ENCODE measurements around the gene LEO1.
"Not testable (repeated sequence)": the region's sequence is repeated elsewhere in the genome, so short reads cannot be mapped to it uniquely, and the experiment has no call there.

Gene LEO1

GRCh38 chr15:52003089-52003488 lies 31.5 kb upstream of the LEO1 start:
- not testable (repeated sequence) for H3K27me3 ChIP-seq (ENCODE audit: control insufficient read depth, insufficient read depth, low read length, poor library complexity, severe bottlenecking); H3K9me3 ChIP-seq (ENCODE audit: control insufficient read depth, low read length); H3K36me3 ChIP-seq (ENCODE audit: control insufficient read depth, insufficient read depth, low read length); H3K4me1 ChIP-seq (ENCODE audit: control insufficient read depth, insufficient read depth, low read length); H3K27ac ChIP-seq (ENCODE audit: insufficient read depth, low read depth, low read length, poor library complexity, severe bottlenecking); H3K4me3 ChIP-seq (ENCODE audit: insufficient read depth, low read depth, low read length)
- WGBS, 2 experiments = 92 to 100% methylated on average over 5 to 6 of the region's 7 CpGs

GRCh38 chr15:52002351-52002750 lies 30.8 kb upstream of the LEO1 start:
- 93 to 95% methylated on average over 2 of the region's 2 CpGs for WGBS, 2 experiments
- Histone ChIP-seq H3K4me3 (ENCODE audit: insufficient read depth, low read depth, low read length) (no peak overlapping the region), H3K27ac (ENCODE audit: insufficient read depth, low read depth, low read length, poor library complexity, severe bottlenecking) (no peak overlapping the region), H3K9me3 (ENCODE audit: control insufficient read depth, low read length) (no peaks in the 10 kb centered on the region), H3K36me3 (ENCODE audit: control insufficient read depth, insufficient read depth, low read length) (no peaks in the 10 kb centered on the region), H3K27me3 (ENCODE audit: control insufficient read depth, insufficient read depth, low read length, poor library complexity, severe bottlenecking) (no peaks in the 10 kb centered on the region), H3K4me1 (ENCODE audit: control insufficient read depth, insufficient read depth, low read length) (no peaks in the 10 kb centered on the region)

DNA sequence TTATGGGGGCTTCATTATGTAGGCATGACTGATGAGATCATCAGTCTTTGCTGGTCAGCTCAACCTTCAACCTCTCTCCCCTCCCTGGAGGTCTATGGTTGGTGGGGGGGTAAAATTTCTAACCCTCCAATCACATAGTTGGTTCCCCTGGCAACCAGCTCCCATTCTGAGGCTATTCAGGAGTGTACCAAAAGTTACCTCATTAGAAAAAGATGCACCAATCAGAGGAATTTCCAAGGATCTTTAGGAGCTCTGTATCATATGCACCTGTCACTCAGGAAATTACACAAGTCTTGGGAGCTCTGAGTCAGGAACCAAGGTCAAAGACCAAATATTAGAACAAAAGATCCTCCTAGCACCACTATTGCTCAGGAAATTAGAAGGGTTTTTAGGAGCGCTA lies 21.4 kb upstream of the LEO1 start:
- Histone ChIP-seq H3K4me1 (ENCODE audit: control insufficient read depth, insufficient read depth, low read length) (no peaks in the 10 kb centered on the region), H3K27ac (ENCODE audit: insufficient read depth, low read depth, low read length, poor library complexity, severe bottlenecking) (no peak overlapping the region), H3K36me3 (ENCODE audit: control insufficient read depth, insufficient read depth, low read length) (no peaks in the 10 kb centered on the region), H3K4me3 (ENCODE audit: insufficient read depth, low read depth, low read length) (no peak overlapping the region), H3K9me3 (ENCODE audit: control insufficient read depth, low read length) (no peaks in the 10 kb centered on the region), H3K27me3 (ENCODE audit: control insufficient read depth, insufficient read depth, low read length, poor library complexity, severe bottlenecking) (no peaks in the 10 kb centered on the region)
- 100% methylated on average over 1 of the region's 1 CpG for WGBS, 2 experiments

DNA sequence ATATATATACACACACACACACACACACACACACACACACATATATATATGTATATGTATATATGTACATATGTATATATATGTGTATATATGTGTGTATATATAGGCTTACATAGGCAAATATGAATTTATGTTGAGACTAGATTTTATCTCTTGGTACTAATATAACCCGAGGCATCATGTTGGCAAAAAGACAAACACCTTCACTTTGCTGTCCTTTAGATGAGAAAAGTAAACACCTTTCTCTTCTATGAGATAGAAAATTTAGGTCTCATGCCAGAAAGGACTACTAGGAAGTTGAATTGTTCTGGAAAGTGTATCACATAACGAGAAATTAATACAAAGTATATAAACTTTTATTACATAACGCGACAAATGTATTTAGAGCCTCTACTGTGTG lies 19.6 kb upstream of the LEO1 start:
- 94 to 100% methylated on average over 2 to 3 of the region's 4 CpGs for WGBS, 2 experiments
- Histone ChIP-seq H3K36me3 (ENCODE audit: control insufficient read depth, insufficient read depth, low read length) (no peaks in the 10 kb centered on the region), H3K27me3 (ENCODE audit: control insufficient read depth, insufficient read depth, low read length, poor library complexity, severe bottlenecking) (no peaks in the 10 kb centered on the region), H3K4me1 (ENCODE audit: control insufficient read depth, insufficient read depth, low read length) (no peaks in the 10 kb centered on the region), H3K9me3 (ENCODE audit: control insufficient read depth, low read length) (no peaks in the 10 kb centered on the region), H3K4me3 (ENCODE audit: insufficient read depth, low read depth, low read length) (no peak overlapping the region), H3K27ac (ENCODE audit: insufficient read depth, low read depth, low read length, poor library complexity, severe bottlenecking) (no peak overlapping the region)

DNA sequence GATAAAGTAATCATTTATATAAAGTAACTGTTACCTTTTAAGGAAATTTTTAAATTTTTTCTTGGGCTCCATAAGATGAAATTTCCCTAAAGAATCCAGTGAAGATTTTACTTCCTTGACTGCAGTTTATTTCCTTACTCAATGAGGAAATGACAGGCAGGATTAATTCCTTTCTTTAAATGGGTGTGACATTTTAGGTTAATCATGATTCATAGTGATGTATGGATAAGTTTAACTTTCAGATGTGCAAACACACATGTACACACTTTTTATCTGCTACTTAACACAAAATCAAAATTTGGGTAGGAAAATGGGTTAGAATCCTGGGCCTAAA lies 11.2 kb upstream of the LEO1 start:
- no peak overlapping the region for H3K4me3 ChIP-seq (ENCODE audit: insufficient read depth, low read depth, low read length)
- no peaks in the 10 kb centered on the region for H3K36me3 ChIP-seq (ENCODE audit: control insufficient read depth, insufficient read depth, low read length)
- no peaks in the 10 kb centered on the region for H3K27me3 ChIP-seq (ENCODE audit: control insufficient read depth, insufficient read depth, low read length, poor library complexity, severe bottlenecking)
- H3K27ac ChIP-seq (ENCODE audit: insufficient read depth, low read depth, low read length, poor library complexity, severe bottlenecking) = no peak overlapping the region
- peaks cover 4% of the 10 kb centered on the region for H3K4me1 ChIP-seq (ENCODE audit: control insufficient read depth, insufficient read depth, low read length)
- no peaks in the 10 kb centered on the region for H3K9me3 ChIP-seq (ENCODE audit: control insufficient read depth, low read length)

GRCh38 chr15:51982013-51982769 lies 10.6 kb upstream of the LEO1 start:
- H3K27ac ChIP-seq (ENCODE audit: insufficient read depth, low read depth, low read length, poor library complexity, severe bottlenecking) = no peak overlapping the region
- H3K9me3 ChIP-seq (ENCODE audit: control insufficient read depth, low read length) = no peaks in the 10 kb centered on the region
- peaks cover 4% of the 10 kb centered on the region for H3K4me1 ChIP-seq (ENCODE audit: control insufficient read depth, insufficient read depth, low read length)
- H3K4me3 ChIP-seq (ENCODE audit: insufficient read depth, low read depth, low read length) = no peak overlapping the region
- H3K36me3 ChIP-seq (ENCODE audit: control insufficient read depth, insufficient read depth, low read length) = no peaks in the 10 kb centered on the region
- no peaks in the 10 kb centered on the region for H3K27me3 ChIP-seq (ENCODE audit: control insufficient read depth, insufficient read depth, low read length, poor library complexity, severe bottlenecking)
- WGBS, 2 experiments = 79 to 87% methylated on average over 6 of the region's 7 CpGs

- peaks cover 4% of the 10 kb centered on the region for H3K4me1 ChIP-seq (ENCODE audit: control insufficient read depth, insufficient read depth, low read length)
- no peak overlapping the region for H3K27ac ChIP-seq (ENCODE audit: insufficient read depth, low read depth, low read length, poor library complexity, severe bottlenecking)
- no peaks in the 10 kb centered on the region for H3K9me3 ChIP-seq (ENCODE audit: control insufficient read depth, low read length)
- H3K36me3 ChIP-seq (ENCODE audit: control insufficient read depth, insufficient read depth, low read length) = no peaks in the 10 kb centered on the region
- no peak overlapping the region for H3K4me3 ChIP-seq (ENCODE audit: insufficient read depth, low read depth, low read length)
- WGBS, 2 experiments = 95 to 96% methylated on average over 4 of the region's 4 CpGs
- no peaks in the 10 kb centered on the region for H3K27me3 ChIP-seq (ENCODE audit: control insufficient read depth, insufficient read depth, low read length, poor library complexity, severe bottlenecking)
Measured at GRCh38 chr15:51973775-51974174, 2.2 kb upstream of the LEO1 start.

- Histone ChIP-seq H3K27ac (ENCODE audit: insufficient read depth, low read depth, low read length, poor library complexity, severe bottlenecking) (no peak overlapping the region), H3K27me3 (ENCODE audit: control insufficient read depth, insufficient read depth, low read length, poor library complexity, severe bottlenecking) (no peaks in the 10 kb centered on the region), H3K4me3 (ENCODE audit: insufficient read depth, low read depth, low read length) (no peak overlapping the region), H3K36me3 (ENCODE audit: control insufficient read depth, insufficient read depth, low read length) (no peaks in the 10 kb centered on the region), H3K4me1 (ENCODE audit: control insufficient read depth, insufficient read depth, low read length) (peaks cover 4% of the 10 kb centered on the region), H3K9me3 (ENCODE audit: control insufficient read depth, low read length) (no peaks in the 10 kb centered on the region)
- 61 to 69% methylated on average over 5 of the region's 5 CpGs for WGBS, 2 experiments
Measured at GRCh38 chr15:51973220-51973619, 1.6 kb upstream of the LEO1 start.

DNA sequence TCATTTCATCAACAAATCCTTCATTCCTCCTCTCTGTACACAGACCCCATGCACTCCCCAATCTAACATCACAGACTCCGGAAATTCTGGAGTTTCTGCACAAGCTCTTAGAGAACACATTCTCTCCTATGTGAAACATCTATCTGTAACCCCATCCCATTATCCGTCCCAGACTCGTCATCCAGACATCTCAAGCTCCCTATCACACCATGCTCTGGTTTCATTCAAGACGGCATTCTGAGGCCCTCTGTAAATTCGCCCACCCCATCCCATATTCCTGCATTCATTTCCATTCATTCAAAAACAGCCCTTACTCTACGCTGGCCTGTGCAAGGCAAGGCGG lies 575 bp downstream of the LEO1 start:
- 2 to 3% methylated on average over 7 of the region's 7 CpGs for whole genome bisulfite sequencing, 2 experiments
- Histone ChIP-seq H3K27ac (ENCODE audit: insufficient read depth, low read depth, low read length, poor library complexity, severe bottlenecking) (peak overlapping the region; percentile 28), H3K36me3 (ENCODE audit: control insufficient read depth, insufficient read depth, low read length) (no peaks in the 10 kb centered on the region), H3K9me3 (ENCODE audit: control insufficient read depth, low read length) (no peaks in the 10 kb centered on the region), H3K4me3 (ENCODE audit: insufficient read depth, low read depth, low read length) (peak overlapping the region; percentile 89), H3K27me3 (ENCODE audit: control insufficient read depth, insufficient read depth, low read length, poor library complexity, severe bottlenecking) (no peaks in the 10 kb centered on the region), H3K4me1 (ENCODE audit: control insufficient read depth, insufficient read depth, low read length) (peaks cover 4% of the 10 kb centered on the region)

DNA sequence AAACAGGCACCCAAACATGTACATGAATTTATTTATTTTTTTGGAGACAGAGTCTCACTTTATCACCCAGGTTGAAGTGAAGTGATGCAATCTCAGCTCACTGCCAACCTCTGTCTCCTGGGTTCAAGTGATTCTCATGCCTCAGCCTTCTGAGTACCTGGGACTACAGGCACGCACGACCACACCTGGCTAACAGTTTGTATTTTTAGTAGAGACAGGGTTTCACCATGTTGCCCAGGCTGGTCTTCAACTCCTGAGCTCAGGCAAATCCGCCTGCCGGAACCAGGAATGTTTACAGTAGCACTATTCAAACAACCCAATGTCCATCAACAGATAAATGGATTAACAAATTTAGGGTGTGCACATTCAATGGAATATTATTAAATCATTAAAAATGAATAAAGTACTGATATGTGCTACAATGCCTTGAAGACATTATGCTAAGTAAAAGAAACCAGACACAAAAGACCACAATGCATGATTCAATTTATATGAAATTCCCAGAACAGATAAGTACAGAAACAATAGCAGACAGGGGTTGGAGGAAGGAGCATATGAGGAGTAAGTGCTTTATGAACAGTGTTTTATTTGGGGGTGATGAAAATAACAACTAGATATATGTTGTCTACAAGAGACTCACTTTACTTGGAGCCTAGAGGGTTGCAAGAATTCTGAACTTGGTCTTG lies 1.3 kb downstream of the LEO1 start:
- Histone ChIP-seq H3K4me1 (ENCODE audit: control insufficient read depth, insufficient read depth, low read length) (peaks cover 4% of the 10 kb centered on the region), H3K27me3 (ENCODE audit: control insufficient read depth, insufficient read depth, low read length, poor library complexity, severe bottlenecking) (no peaks in the 10 kb centered on the region), H3K4me3 (ENCODE audit: insufficient read depth, low read depth, low read length) (peak overlapping the region; percentile 89), H3K36me3 (ENCODE audit: control insufficient read depth, insufficient read depth, low read length) (peaks cover 4% of the 10 kb centered on the region), H3K27ac (ENCODE audit: insufficient read depth, low read depth, low read length, poor library complexity, severe bottlenecking) (no peak overlapping the region), H3K9me3 (ENCODE audit: control insufficient read depth, low read length) (no peaks in the 10 kb centered on the region)
- WGBS, 2 experiments = 84 to 89% methylated on average over 4 of the region's 4 CpGs
